Lower lobe of right lung (tissue), 2 donors: ENCODE results near the gene S1PR5. TPM values are rescaled to one million over a fixed set of nuclear protein-coding genes. Genes with fewer than 3 reads are reported as not detected.

ENCODE experiments used
- ATAC-seq, 2 donors: fragments of 200-7000 bp; cut with Tn5 transposase; one replicate each; pipeline ENCODE4 v1.9.1; 2020 to 2022; ENCODE audit warnings: mild to moderate bottlenecking in 2 of 2, moderate library complexity in 2 of 2
- DNase-seq: peaks from one replicate; pipeline ENCODE4 v3.0.0-alpha.2; 2020
- H3K27ac ChIP-seq: fragments of 200-600 bp; one replicate; pipeline ENCODE4 v1.8.0; 2022
- H3K27me3 ChIP-seq: fragments of 200-600 bp; one replicate; pipeline ENCODE4 v1.8.0; 2022; ENCODE audit warnings: low read depth
- H3K36me3 ChIP-seq: fragments of 200-600 bp; one replicate; pipeline ENCODE4 v1.8.0; 2022; ENCODE audit warnings: mild to moderate bottlenecking
- H3K4me1 ChIP-seq: fragments of 200-600 bp; one replicate; pipeline ENCODE4 v1.8.0; 2022
- H3K4me3 ChIP-seq: fragments of 200-600 bp; one replicate; pipeline ENCODE4 v1.8.0; 2022; ENCODE audit warnings: mild to moderate bottlenecking
- H3K9me3 ChIP-seq: fragments of 200-600 bp; one replicate; pipeline ENCODE4 v1.8.0; 2022
- intact Hi-C: fragments of 100-400 bp; cut with DNase I; formaldehyde crosslinking; loops from one replicate; pipeline ENCODE4 v1.11.0; 2022
- long read RNA-seq: library from polyadenylated mRNA; unstranded; transcript quantifications from one replicate; pipeline ENCODE4 v2.0.0, GENCODE V29; 2021
- total RNA-seq: library from RNA; stranded (reverse); fragmentation: NEBNext Ultra II Directional; extraction: Animal tissue kit (Norgen Biotek cat#: 25700); gene quantifications from one replicate; pipeline ENCODE4 v1.2.1, GENCODE V29; 2021
- TF ChIP-seq, protein P1 (sequence below): fragments of 200-600 bp; IDR thresholded peaks from one replicate; pipeline ENCODE4 v1.8.0; 2022; ENCODE audit warnings: antibody characterized with exemption, mild to moderate bottlenecking
- donor health status: DM: no; HTN: yes; CAD: no; lungs with severe emphysema.

S1PR5 gene, protein sequence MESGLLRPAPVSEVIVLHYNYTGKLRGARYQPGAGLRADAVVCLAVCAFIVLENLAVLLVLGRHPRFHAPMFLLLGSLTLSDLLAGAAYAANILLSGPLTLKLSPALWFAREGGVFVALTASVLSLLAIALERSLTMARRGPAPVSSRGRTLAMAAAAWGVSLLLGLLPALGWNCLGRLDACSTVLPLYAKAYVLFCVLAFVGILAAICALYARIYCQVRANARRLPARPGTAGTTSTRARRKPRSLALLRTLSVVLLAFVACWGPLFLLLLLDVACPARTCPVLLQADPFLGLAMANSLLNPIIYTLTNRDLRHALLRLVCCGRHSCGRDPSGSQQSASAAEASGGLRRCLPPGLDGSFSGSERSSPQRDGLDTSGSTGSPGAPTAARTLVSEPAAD
- 2.4 TPM for total RNA-seq
- long read RNA-seq, transcript S1PR5-201 (2 exons, 2,341 nt): major isoform, 5 of 9 reads
- long read RNA-seq, partial matches to known transcripts: 0 of 9 reads
- long read RNA-seq, other reads (novel, unspliced or antisense): 3 of 9 reads

DNA sequence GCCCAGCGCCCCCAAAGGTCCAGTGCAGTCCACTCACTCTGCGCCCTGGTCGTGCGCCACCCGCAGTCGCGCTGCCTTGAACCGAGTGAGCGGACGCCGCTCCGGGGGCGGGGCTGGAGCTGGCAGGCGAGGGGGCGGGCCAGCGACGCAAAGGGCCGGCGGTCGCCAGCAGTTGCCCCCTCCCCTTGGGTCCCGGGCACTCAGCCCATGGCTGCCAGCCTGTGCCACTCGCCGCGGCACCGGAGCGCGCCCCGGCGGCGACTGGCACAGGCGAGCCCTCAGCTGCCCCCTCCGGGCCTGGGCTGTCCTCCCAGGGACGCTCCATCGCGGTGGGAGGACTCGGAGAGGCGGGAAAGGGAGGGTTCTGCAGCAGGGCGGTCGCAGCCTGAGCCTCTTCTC, at the start of gene S1PR5:
Gene S1PR5, minus strand, starts transcription at position 87 of the 399 bp plus-strand sequence. CDS start 2,436 bp downstream, outside the sequence.
- Histone ChIP-seq H3K9me3 (no peaks in the 10 kb centered on the region), H3K4me1 (peaks cover 30% of the 10 kb centered on the region), H3K27me3 (peaks cover 85% of the 10 kb centered on the region), H3K27ac (no peak within 1 kb of the TSS), H3K4me3 (peak within 1 kb of the TSS; percentile 43), H3K36me3 (no peaks in the 10 kb centered on the region)
- ATAC-seq: peak; percentile 36 to 60
- TF ChIP-seq, protein P1, sequence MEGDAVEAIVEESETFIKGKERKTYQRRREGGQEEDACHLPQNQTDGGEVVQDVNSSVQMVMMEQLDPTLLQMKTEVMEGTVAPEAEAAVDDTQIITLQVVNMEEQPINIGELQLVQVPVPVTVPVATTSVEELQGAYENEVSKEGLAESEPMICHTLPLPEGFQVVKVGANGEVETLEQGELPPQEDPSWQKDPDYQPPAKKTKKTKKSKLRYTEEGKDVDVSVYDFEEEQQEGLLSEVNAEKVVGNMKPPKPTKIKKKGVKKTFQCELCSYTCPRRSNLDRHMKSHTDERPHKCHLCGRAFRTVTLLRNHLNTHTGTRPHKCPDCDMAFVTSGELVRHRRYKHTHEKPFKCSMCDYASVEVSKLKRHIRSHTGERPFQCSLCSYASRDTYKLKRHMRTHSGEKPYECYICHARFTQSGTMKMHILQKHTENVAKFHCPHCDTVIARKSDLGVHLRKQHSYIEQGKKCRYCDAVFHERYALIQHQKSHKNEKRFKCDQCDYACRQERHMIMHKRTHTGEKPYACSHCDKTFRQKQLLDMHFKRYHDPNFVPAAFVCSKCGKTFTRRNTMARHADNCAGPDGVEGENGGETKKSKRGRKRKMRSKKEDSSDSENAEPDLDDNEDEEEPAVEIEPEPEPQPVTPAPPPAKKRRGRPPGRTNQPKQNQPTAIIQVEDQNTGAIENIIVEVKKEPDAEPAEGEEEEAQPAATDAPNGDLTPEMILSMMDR: no peak
- DNase-seq: no peak
- intact Hi-C loops: no loop called here

DNA sequence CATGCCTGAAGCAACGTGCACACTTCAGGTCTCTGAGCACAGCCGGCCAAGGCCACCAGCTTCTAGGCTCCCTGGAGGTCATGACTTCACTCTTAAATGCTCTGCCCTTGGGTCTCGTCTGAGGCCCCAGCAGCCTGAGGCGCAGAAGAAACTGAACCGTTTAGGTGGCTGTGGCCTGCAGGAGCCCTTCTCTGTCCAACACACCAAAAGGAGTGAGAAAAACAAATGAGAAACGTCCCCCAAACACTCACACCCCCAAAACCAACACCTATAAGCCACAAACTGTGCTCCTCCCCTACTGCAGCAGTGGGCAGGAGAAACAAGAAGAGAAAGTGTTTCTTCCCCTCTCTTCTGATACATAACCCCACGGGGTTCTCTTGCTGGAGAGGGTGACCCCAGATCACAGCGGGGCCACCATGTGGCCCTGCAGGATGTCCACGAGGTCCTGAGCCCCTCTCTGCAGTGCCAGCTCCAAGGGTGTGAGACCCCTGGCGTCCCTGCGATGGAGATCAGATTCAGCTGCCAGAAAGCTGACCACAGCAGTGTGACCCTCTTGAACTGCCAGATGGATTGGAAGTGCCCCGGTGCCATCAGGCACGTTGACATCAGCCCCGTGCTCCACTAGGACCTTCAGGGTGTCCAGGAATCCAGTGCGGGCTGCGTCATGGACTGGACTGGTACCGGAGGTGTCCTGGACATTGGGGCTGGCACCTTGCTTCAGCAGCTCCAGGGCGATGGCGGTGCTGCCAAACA, 49.6 kb upstream of the S1PR5 start:
- peaks cover 33% of the 10 kb centered on the region for H3K4me1 ChIP-seq
- no peaks in the 10 kb centered on the region for H3K27me3 ChIP-seq
- no peak for ATAC-seq
- intact Hi-C loops: no loop called here
- H3K4me3 ChIP-seq: peak overlapping the region; percentile 89
- H3K9me3 ChIP-seq: no peaks in the 10 kb centered on the region
- TF ChIP-seq, protein P1: no peak
- no peak for DNase-seq
- peaks cover 9% of the 10 kb centered on the region for H3K36me3 ChIP-seq
- peak overlapping the region; percentile 87 for H3K27ac ChIP-seq

DNA sequence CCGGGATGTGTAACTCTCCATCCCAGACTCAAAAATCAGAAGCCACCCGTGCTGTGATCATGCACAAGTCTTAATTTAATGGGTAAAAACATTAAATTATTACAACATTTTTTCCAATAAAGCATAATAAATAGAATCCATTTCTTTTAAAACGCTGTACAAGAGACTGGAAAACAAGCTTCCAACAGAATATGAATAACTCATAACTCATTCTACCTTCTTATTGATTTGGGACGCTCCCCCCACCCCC, 49.1 kb upstream of the S1PR5 start:
- DNase-seq (no peak), ATAC-seq (no peak)
- intact Hi-C loops: no loop called here
- Histone ChIP-seq H3K9me3 (no peaks in the 10 kb centered on the region), H3K27ac (peak overlapping the region; percentile 87), H3K36me3 (peaks cover 12% of the 10 kb centered on the region), H3K27me3 (no peaks in the 10 kb centered on the region), H3K4me3 (peak overlapping the region; percentile 89), H3K4me1 (peaks cover 33% of the 10 kb centered on the region)
- TF ChIP-seq, protein P1: no peak

DNA sequence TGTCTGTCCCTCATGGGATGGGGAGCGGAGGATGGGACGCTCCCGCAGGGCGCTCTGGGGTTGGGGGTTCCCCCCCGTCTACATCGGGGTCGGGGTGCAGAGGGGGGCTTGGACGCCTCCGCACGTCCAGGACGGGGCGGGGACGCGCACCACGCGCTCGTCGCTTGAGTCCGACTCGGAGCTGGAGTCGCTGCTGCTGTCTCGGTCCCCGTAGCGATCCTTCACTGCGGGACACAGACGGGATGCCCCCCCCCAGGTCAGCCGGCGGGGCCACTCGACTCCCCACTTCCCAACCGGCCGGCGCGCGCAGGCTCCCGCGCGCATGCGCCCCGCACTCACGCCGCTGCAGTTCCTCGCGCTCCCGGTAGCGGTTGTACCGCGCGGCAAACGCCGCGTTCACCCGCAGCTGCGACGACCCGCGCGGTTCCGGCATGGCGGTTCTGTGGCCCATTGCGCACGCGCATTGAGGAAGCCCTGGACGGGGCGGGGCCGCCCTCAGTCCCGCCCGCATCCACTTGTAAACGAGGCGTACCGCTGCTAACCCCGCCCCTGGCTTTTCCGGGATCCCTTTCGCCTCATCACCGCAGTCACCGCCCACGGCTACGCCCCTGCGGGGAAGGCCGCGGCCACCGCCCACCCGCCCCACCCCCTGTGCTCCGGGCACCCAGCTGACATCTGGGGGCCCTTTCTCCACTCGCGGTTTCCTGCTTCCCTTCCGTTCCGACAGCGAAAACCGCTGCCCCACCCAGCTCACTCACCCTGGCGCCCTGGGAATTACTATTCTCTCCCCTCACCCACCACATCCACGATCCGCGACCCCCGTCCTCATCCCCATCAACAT, 48.5 kb upstream of the S1PR5 start, which contains the start of gene KRI1:
Gene KRI1, minus strand, starts transcription at position 444 of the 841 bp plus-strand sequence. Its CDS starts 11 bp downstream, at position 433.
- DNase-seq (peak; percentile 99), ATAC-seq (peak; percentile 89 to 91)
- Histone ChIP-seq H3K4me1 (peaks cover 33% of the 10 kb centered on the region), H3K27ac (peak within 1 kb of the TSS; percentile 87), H3K4me3 (peak within 1 kb of the TSS; percentile 89), H3K36me3 (peaks cover 17% of the 10 kb centered on the region), H3K27me3 (no peaks in the 10 kb centered on the region), H3K9me3 (no peaks in the 10 kb centered on the region)
- intact Hi-C loops: no loop called here
- TF ChIP-seq, protein P1: peak; percentile 43

DNA sequence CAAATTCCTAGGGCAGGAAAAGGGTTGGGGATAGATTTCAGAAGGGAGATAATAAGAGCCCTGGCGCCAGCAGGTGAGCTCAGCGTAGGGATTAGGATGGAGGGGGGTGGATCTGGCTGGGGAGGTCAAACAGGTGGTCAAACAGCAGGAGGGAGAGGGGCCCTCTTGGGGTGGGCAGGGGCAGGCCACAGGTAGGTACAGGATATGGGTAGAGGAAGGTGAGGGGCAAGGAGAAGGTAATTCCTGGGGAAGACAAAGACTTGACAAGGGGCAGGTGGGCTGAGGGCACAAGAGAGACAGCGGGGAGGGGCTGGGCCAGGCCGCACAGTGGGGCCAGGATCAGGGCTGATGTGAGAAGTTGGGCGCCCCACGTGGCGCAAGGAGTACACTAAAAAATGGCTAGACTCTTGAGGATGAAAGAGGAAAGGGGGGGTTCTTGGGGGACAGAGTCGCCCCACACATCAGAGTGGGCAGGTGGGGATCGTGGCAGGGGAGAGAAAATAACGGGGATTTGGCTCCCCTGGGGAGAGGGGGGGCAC, 47.9 kb upstream of the S1PR5 start:
- DNase-seq: peak; percentile 68
- Histone ChIP-seq H3K27me3 (no peaks in the 10 kb centered on the region), H3K36me3 (peaks cover 24% of the 10 kb centered on the region), H3K9me3 (no peaks in the 10 kb centered on the region), H3K4me1 (peaks cover 33% of the 10 kb centered on the region), H3K4me3 (peak overlapping the region; percentile 89), H3K27ac (peak overlapping the region; percentile 87)
- intact Hi-C loops: no loop called here
- peak; percentile 6 to 32 for ATAC-seq
- TF ChIP-seq, protein P1: no peak
